IPS-15b (cell line): Measurements from ENCODE around the gene FTL.

Experiments
- H3K27me3 ChIP-seq: one replicate; pipeline ENCODE4 v1.6.1; 2013; ENCODE audit warnings: low read length; ENCODE audit not compliant: control insufficient read depth, insufficient read depth
- H3K36me3 ChIP-seq: one replicate; pipeline ENCODE4 v1.6.1; 2013; ENCODE audit warnings: low read length; ENCODE audit not compliant: control insufficient read depth, insufficient read depth
- H3K4me1 ChIP-seq: one replicate; pipeline ENCODE4 v1.6.1; 2013; ENCODE audit warnings: mild to moderate bottlenecking, low read length; ENCODE audit not compliant: control insufficient read depth, insufficient read depth
- H3K4me3 ChIP-seq: one replicate; pipeline ENCODE4 v1.5.1; 2013; ENCODE audit warnings: low read depth, low read length
- H3K9ac ChIP-seq: one replicate; pipeline ENCODE4 v1.6.1; 2013; ENCODE audit warnings: low read depth, mild to moderate bottlenecking, low read length
- H3K9me3 ChIP-seq: one replicate; pipeline ENCODE4 v1.6.1; 2013; ENCODE audit warnings: mild to moderate bottlenecking, low read length; ENCODE audit not compliant: control insufficient read depth, insufficient read depth

Gene FTL

GRCh38 chr19:49004964-49005614 is 40.0 kb downstream of the FTL start:
- H3K27me3 ChIP-seq = no peaks in the 10 kb centered on the region
- peaks cover 38% of the 10 kb centered on the region for H3K36me3 ChIP-seq
- H3K4me1 ChIP-seq = no peaks in the 10 kb centered on the region
- H3K9ac ChIP-seq = no peak overlapping the region
- H3K9me3 ChIP-seq = no peaks in the 10 kb centered on the region
- no peak overlapping the region for H3K4me3 ChIP-seq

- Histone ChIP-seq H3K4me1 (no peaks in the 10 kb centered on the region), H3K36me3 (peaks cover 55% of the 10 kb centered on the region), H3K9me3 (no peaks in the 10 kb centered on the region), H3K9ac (no peak overlapping the region), H3K27me3 (no peaks in the 10 kb centered on the region), H3K4me3 (no peak overlapping the region)
These were observed 41.8 kb downstream of the FTL start for GRCh38 chr19:49006905-49007304.

- Histone ChIP-seq H3K9ac (no peak overlapping the region), H3K27me3 (no peaks in the 10 kb centered on the region), H3K4me1 (no peaks in the 10 kb centered on the region), H3K4me3 (no peak overlapping the region), H3K36me3 (peaks cover 66% of the 10 kb centered on the region), H3K9me3 (no peaks in the 10 kb centered on the region)
These were observed 44.7 kb downstream of the FTL start for GRCh38 chr19:49009828-49010227.

GRCh38 chr19:49010453-49010852 is 45.3 kb downstream of the FTL start:
- Histone ChIP-seq H3K9me3 (no peaks in the 10 kb centered on the region), H3K9ac (no peak overlapping the region), H3K36me3 (peaks cover 66% of the 10 kb centered on the region), H3K4me1 (no peaks in the 10 kb centered on the region), H3K27me3 (no peaks in the 10 kb centered on the region), H3K4me3 (no peak overlapping the region)

GRCh38 chr19:49011194-49011593 is 46.1 kb downstream of the FTL start:
- no peaks in the 10 kb centered on the region for H3K9me3 ChIP-seq
- no peaks in the 10 kb centered on the region for H3K27me3 ChIP-seq
- H3K4me1 ChIP-seq = no peaks in the 10 kb centered on the region
- H3K9ac ChIP-seq = no peak overlapping the region
- peaks cover 68% of the 10 kb centered on the region for H3K36me3 ChIP-seq
- H3K4me3 ChIP-seq = no peak overlapping the region

GRCh38 chr19:49014123-49014869 is 49.2 kb downstream of the FTL start:
- Histone ChIP-seq H3K4me3 (no peak overlapping the region), H3K9ac (no peak overlapping the region), H3K27me3 (peaks cover 13% of the 10 kb centered on the region), H3K36me3 (peaks cover 56% of the 10 kb centered on the region), H3K9me3 (no peaks in the 10 kb centered on the region), H3K4me1 (peaks cover 3% of the 10 kb centered on the region)

- peaks cover 3% of the 10 kb centered on the region for H3K4me1 ChIP-seq
- H3K4me3 ChIP-seq = no peak overlapping the region
- peaks cover 13% of the 10 kb centered on the region for H3K27me3 ChIP-seq
These were observed 49.8 kb downstream of the FTL start for GRCh38 chr19:49014870-49015255.

GRCh38 chr19:49016067-49016839 is 51.1 kb downstream of the FTL start:
- H3K9me3 ChIP-seq = no peaks in the 10 kb centered on the region
- peaks cover 38% of the 10 kb centered on the region for H3K36me3 ChIP-seq
- H3K27me3 ChIP-seq = peaks cover 24% of the 10 kb centered on the region
- peaks cover 9% of the 10 kb centered on the region for H3K4me1 ChIP-seq
- H3K4me3 ChIP-seq = no peak overlapping the region
- no peak overlapping the region for H3K9ac ChIP-seq

More at GRCh38 chr19:49014870-49015255, 49.8 kb downstream of the FTL start:
- H3K9me3 ChIP-seq = no peaks in the 10 kb centered on the region
- peaks cover 50% of the 10 kb centered on the region for H3K36me3 ChIP-seq
- H3K9ac ChIP-seq = no peak overlapping the region
